Head of caudate nucleus (tissue), 42 donors: ENCODE measurements around the gene HOXB9.

ENCODE experiments used
- DNase-seq, 42 donors: peaks; one replicate each; pipeline versions ENCODE4 v3.0.0 to v3.0.0-alpha.2; 2020 to 2021; ENCODE audit warnings: mixed read lengths in 7 of 42
- intact Hi-C: fragments of 100-400 bp; cut with DNase I; formaldehyde crosslinking; loops from one replicate; pipeline ENCODE4 v1.15.0; 2022

The HOXB9 gene

DNA sequence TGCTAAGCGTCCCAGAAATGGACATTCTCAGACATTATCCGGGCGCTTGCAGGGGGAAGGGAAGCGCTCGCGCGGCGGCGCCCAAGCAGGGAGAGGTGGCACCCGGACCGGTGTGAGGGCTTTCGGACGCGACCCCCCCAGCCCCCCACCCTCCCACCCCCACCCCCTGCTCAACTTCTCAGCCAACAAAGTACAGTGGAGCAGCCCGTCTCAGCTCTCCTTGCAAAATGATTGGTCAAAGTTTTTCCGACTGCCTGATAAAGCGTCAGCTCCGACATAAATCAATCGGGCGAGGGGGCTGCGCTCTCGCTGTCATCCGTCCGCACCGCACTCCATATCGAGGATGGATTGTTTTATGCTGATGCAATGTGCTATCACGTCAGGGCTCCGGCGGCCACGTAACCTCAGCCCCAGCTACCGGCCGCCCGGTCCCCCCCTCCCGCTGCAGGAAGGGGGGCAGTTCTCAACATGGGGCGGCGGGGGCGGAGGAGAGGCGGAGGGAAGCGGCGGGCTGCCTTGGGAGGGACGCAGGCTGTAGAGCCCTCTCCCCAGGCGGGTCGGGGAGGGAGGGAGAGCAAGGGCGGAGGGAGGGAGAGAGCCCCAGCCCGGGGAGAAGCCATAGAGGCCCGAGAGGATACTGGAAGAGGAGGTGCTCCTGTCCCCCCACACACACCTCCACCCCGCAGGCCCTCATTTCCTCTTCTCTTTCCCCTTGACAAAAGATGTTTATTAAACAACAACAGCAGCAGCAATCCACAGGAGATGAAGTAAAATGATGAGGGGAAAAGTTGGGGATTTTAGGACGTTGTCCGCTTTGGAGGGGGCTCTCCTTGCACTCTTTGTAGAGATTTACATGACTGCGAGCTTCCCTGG lies at the start of gene HOXB9:
TSS of gene HOXB9 (minus strand) at position 114 of the 873 bp plus-strand sequence. CDS start at position 25, 89 bp downstream.
- no peak for DNase-seq
- intact Hi-C loops: no loop called here

DNA sequence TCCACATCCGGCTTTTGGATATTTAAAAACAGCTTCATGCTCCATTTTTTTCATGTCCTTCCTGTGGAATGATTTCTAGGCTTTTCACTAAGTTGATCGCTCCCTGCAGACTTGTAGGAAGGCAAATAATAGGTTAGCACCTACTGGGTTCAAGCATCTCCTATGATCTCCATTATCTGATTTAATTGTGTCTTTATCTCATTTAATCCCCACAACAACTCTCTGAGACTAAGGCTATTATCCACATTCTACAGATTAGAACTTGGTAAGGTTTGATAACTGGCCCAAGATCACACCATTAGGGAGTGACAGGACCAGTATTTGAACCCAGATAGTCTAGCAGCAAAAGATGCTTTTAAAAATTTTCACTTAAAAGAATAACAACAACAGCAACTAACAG lies 46.2 kb upstream of the HOXB9 start:
- intact Hi-C loops: no loop called here
- no peak for DNase-seq

- intact Hi-C loops: no loop called here
- DNase-seq: peak; percentile 68 to 94 (median 86)
These were observed 45.6 kb upstream of the HOXB9 start for GRCh38 chr17:48671697-48672171.

DNA sequence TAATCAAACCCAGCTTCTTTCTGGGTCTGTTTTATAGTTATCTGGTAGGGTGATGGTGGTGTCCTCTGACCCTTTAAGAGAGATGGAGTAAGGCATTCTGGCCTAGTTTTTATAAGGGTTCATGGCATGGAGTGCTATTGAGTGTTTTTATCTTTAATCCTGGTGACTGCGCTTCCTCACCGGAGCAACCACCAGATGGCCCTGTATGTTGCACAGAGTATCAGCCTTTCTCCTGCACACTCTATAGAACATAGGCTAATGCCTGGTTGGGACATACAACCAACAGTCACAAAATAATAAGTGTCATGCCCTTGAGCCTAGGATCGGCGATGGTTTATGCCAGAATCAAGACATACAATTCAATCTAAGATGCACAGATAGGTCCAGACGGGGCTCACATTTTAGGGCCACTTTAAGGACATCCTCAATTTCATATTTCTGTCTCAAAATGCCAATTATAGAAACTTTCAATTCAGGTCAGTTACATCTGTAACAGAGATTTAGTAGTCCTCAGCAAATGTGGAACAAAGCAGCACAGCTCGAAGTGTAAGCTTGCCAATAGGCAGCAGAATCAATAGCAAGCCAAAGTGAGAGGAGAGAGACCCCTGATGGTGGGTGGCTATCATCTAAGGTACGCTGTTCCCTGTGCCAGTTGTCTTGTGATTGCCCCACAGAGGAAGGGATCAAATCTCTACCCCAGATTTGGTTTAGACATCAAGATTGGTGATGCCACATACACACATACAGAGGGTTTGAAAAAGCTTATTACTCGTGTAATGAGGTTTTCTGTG lies 37.2 kb upstream of the HOXB9 start:
- intact Hi-C loops: no loop called here

DNA sequence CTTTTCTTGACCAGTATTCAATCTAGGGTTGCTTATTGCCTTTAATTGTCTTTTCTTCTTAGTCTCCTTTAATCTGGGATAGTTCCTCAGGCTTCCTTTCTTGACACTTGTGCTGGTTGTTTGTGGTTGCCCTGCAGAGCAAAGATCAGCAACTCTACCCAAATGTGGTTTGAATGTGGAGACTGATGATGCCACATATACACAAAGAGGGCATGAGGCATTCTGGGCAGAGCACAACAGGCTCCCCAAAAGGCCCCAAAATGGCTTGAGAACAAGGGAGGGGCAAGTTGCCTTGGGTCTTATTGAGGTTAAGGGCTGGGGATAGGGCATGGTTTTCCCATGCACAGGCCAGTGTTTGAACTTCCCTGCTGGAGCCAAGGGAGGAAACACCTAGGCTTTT lies 29.8 kb upstream of the HOXB9 start:
- intact Hi-C loops: no loop called here
- DNase-seq: no peak

More for the DNA sequence above, 37.2 kb upstream of the HOXB9 start:
- DNase-seq: peak in 1 of 42 donors; percentile 3

DNA sequence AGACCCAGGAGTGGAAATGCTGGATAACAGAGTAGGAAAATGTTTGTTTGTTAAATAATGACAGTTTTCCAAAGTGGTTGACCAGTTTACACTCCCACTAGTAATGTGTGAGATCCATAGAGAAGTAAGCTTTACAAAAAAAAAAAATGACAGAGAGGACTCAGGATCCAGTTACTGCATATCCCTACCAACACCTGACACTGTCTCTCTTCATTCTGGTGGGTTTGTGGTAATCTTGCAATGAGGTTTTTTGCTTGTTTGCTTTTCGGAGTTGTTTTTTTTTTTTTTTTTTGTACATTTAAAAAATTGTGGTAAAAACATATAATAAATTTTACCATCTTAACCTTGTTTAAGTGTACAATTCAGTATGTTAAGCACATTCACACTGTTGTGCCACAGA lies 23.6 kb upstream of the HOXB9 start:
- intact Hi-C loops: no loop called here
- no peak for DNase-seq

DNA sequence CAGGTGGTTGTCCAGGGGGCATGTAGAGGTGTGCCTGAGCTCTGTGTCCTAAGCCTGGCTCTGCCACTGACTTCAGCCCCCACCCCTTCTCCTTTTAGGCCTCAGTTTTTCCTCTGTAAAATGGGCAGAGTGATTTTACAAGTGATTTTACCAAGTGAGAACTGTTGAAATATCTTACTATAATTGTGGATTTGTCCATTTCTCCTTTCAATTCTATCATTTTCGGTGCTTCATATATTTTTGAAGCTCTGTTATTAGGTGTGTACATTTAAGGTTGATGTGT lies 21.7 kb upstream of the HOXB9 start:
- no peak for DNase-seq
- intact Hi-C loops: no loop called here

DNA sequence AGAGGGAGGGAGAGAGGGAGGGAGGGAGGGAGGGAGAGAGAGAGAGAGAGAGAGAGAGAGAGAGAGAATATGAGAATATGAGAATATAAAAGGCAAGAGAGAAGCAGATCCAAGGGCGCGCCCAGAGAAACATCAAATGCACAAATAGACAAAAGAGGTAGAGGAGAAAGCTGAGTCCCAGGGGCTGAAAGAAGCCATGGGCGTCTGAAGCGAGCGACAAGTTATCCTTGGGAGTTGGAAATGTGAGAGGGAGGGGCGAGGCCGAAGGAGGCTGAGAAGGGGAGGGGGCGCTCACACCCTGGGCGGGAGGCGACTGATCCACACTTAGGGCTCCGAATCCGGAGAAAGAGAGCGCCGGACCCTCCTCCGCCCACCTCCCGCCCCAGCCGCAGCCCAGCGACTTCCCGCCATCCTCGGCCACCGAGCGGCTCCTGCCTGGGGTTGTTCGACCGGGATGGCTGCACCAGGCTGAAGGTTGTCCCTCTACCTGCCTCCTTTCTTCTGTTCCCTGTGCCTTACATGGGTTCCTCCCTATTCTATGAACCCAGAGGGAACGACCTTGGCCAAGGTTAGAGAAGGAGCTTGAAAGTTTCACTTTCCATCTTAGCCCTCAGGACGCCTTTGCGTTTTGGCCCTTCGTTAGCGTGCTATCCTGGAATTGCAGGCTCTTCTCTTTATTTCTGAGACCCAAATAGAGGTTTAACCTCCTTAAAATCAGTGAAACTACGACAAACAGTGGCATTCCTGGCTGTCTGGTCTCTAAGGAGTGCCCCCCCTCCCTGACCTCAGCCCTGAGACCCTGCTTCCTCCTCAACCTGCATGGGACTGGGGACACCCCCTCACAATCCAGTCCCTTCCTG lies 21.2 kb upstream of the HOXB9 start:
- intact Hi-C loops: no loop called here
- DNase-seq: no peak

DNA sequence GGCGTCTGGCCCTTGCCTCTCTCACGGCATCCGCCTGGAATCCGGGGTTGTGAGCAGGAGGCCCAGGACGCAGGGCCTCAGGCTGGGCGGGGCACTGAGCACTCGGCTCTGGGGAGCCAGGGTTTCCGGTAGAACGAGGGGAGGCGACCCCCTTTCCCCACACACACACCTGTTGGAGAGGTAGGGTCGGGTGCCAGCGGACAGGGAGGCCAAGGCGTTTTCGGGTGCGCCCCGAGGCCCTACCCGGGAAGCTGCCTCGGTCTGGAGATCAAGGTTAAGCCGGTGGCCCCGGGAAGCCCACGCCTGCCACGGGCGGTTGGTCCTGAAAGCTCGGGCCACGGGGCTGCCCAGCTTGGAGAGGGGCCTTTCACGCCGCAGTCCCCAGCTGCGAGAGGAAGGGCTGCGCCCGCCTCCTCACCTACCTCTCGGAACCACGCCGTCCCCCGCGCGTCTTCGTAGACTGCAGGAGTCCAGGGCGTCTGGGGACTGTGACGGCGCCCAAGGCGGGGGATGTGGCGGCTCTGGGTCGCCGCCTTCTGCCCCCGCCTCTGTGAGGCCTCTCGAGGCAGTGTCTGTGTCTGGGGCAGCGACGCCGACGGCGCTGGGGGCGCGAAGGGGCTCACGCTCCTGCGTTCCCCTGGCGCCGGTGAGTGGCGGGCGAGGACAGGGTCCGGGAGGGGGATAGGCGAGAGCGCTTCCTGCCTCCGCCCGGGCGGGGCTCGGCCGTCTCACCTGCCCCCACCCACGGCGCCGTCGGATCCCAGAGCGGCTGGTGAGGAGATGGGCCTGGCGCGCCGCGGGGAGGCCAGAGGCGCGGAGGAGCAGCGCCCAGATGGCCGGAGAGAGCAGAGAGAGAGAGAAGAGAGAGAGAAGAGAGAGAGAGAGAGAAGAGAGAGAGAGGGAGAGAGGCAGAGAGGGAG lies 20.3 kb upstream of the HOXB9 start:
- intact Hi-C loops: no loop called here
- DNase-seq: no peak

DNA sequence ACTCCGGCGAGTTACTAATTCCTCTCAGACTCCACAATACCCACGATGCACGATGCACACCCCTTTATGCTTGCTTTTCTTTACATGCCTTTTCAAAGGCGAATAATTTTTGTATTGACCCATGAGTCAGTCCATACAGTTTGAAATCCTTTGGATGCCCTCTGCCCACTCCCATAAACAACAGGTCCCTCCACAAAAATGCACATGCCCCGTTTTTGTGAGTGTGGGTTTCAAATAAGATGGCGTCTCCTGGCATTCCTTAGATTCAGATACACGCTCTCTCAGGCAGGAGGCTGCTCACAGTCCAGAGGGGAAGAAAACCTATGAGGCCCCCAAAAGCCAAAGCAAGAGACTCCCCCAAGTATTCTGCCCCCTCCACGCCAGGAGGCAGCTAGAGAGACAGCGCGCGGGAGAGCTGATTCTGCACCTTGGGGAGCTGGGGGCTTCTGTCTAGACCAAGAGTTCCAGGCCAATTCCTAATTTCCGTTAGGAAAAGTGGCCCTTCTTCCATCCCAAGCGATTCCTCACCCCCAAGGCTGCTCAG lies 19.6 kb upstream of the HOXB9 start:
- intact Hi-C loops: no loop called here
- no peak for DNase-seq

GRCh38 chr17:48644910-48645557 lies 18.9 kb upstream of the HOXB9 start:
- intact Hi-C loops: no loop called here
- DNase-seq: no peak

- intact Hi-C loops: no loop called here
- no peak for DNase-seq
These were observed 18.0 kb upstream of the HOXB9 start for GRCh38 chr17:48644159-48644558.

GRCh38 chr17:48643697-48644012 lies 17.5 kb upstream of the HOXB9 start:
- intact Hi-C loops: no loop called here
- DNase-seq: no peak

- no peak for DNase-seq
- intact Hi-C loops: no loop called here
These were observed 16.9 kb upstream of the HOXB9 start for GRCh38 chr17:48642843-48643696.

GRCh38 chr17:48642059-48642842 lies 16.1 kb upstream of the HOXB9 start:
- intact Hi-C loops: no loop called here
- no peak for DNase-seq

GRCh38 chr17:48641541-48642058 lies 15.4 kb upstream of the HOXB9 start:
- intact Hi-C loops: no loop called here
- DNase-seq: no peak
